ENCODE data around the gene GSTT2. TPM values are rescaled to one million over a fixed set of nuclear protein-coding genes. Genes with fewer than 3 reads are reported as not detected.
"Not testable (repeated sequence)": the region's sequence is repeated elsewhere in the genome, so short reads cannot be mapped to it uniquely, and the experiment has no call there.

The GSTT2 gene
- total RNA-seq, 1 donor from 2014 or later, result not detected

GRCh38 chr22:23956301-23956900, 23.5 kb upstream of the GSTT2 start:
- H3K9me3 Mint-ChIP-seq; H3K4me1 Mint-ChIP-seq (ENCODE audit: low read depth); H3K27me3 Mint-ChIP-seq (ENCODE audit: insufficient read depth); H3K36me3 Mint-ChIP-seq (ENCODE audit: low read depth); H3K4me3 Mint-ChIP-seq: not testable (repeated sequence)
- peak overlapping the region; percentile 36 for H3K27ac Mint-ChIP-seq
- intact Hi-C loops (cut with micrococcal nuclease), result loop anchor here (5.0 to 10.0 kb wide), 3 partner anchors 94 to 332 kb away; partner anchors contain the start of gene CHCHD10
- DNase-seq (ENCODE audit: low spot score), result peak; percentile 72

- H3K27me3 Mint-ChIP-seq (ENCODE audit: insufficient read depth); H3K4me1 Mint-ChIP-seq (ENCODE audit: low read depth); H3K9me3 Mint-ChIP-seq; H3K36me3 Mint-ChIP-seq (ENCODE audit: low read depth); DNase-seq (ENCODE audit: low spot score); H3K4me3 Mint-ChIP-seq; H3K27ac Mint-ChIP-seq; intact Hi-C loops (cut with micrococcal nuclease): not testable (repeated sequence)
Measured at GRCh38 chr22:23961084-23961771, 18.7 kb upstream of the GSTT2 start, which contains the start of gene GSTT2B. Gene GSTT2B, minus strand, starts transcription at chr22:23961195. Its CDS starts 64 bp downstream, at chr22:23961131.

- DNase-seq (ENCODE audit: low spot score); H3K27me3 Mint-ChIP-seq (ENCODE audit: insufficient read depth); H3K27ac Mint-ChIP-seq; intact Hi-C loops (cut with micrococcal nuclease); H3K9me3 Mint-ChIP-seq; H3K4me3 Mint-ChIP-seq: not testable (repeated sequence)
- H3K36me3 Mint-ChIP-seq (ENCODE audit: low read depth), result peaks cover 13% of the 10 kb centered on the region
- peaks cover 21% of the 10 kb centered on the region for H3K4me1 Mint-ChIP-seq (ENCODE audit: low read depth)
Measured at GRCh38 chr22:23966094-23966493, 13.8 kb upstream of the GSTT2 start.

GRCh38 chr22:23966568-23966967, 13.4 kb upstream of the GSTT2 start, which contains the start of gene DDTL:
Gene DDTL, plus strand, starts transcription at chr22:23966888. Its CDS starts 27 bp downstream, at chr22:23966915.
- H3K9me3 Mint-ChIP-seq; H3K27ac Mint-ChIP-seq; intact Hi-C loops (cut with micrococcal nuclease); H3K27me3 Mint-ChIP-seq (ENCODE audit: insufficient read depth); DNase-seq (ENCODE audit: low spot score); H3K4me3 Mint-ChIP-seq: not testable (repeated sequence)
- H3K4me1 Mint-ChIP-seq (ENCODE audit: low read depth), result peaks cover 25% of the 10 kb centered on the region
- H3K36me3 Mint-ChIP-seq (ENCODE audit: low read depth), result peaks cover 16% of the 10 kb centered on the region

- H3K27me3 Mint-ChIP-seq (ENCODE audit: insufficient read depth), result no peaks in the 10 kb centered on the region
- no peak for DNase-seq (ENCODE audit: low spot score)
- peaks cover 25% of the 10 kb centered on the region for H3K4me1 Mint-ChIP-seq (ENCODE audit: low read depth)
- intact Hi-C loops (cut with micrococcal nuclease), result no loop called here
- no peaks in the 10 kb centered on the region for H3K9me3 Mint-ChIP-seq
- H3K36me3 Mint-ChIP-seq (ENCODE audit: low read depth), result peaks cover 16% of the 10 kb centered on the region
- H3K4me3 Mint-ChIP-seq, result peak overlapping the region; percentile 74
- H3K27ac Mint-ChIP-seq, result peak overlapping the region; percentile 66
Measured at GRCh38 chr22:23969071-23969470, 10.9 kb upstream of the GSTT2 start.

- no peak for DNase-seq (ENCODE audit: low spot score)
- H3K27me3 Mint-ChIP-seq (ENCODE audit: insufficient read depth), result no peaks in the 10 kb centered on the region
- H3K36me3 Mint-ChIP-seq (ENCODE audit: low read depth), result peaks cover 16% of the 10 kb centered on the region
- intact Hi-C loops (cut with micrococcal nuclease), result no loop called here
- H3K9me3 Mint-ChIP-seq, result no peaks in the 10 kb centered on the region
- H3K4me1 Mint-ChIP-seq (ENCODE audit: low read depth), result peaks cover 25% of the 10 kb centered on the region
- H3K27ac Mint-ChIP-seq, result peak overlapping the region; percentile 21
- H3K4me3 Mint-ChIP-seq, result peak overlapping the region; percentile 2
Measured at GRCh38 chr22:23970201-23970641, 9.7 kb upstream of the GSTT2 start.

GRCh38 chr22:23970816-23971486, 9.0 kb upstream of the GSTT2 start:
- H3K4me3 Mint-ChIP-seq, result peak overlapping the region; percentile 2

GRCh38 chr22:23971927-23972326, 8.0 kb upstream of the GSTT2 start:
- Mint-ChIP-seq H3K4me1 (ENCODE audit: low read depth) (peaks cover 25% of the 10 kb centered on the region), H3K36me3 (ENCODE audit: low read depth) (peaks cover 16% of the 10 kb centered on the region), H3K4me3 (peak overlapping the region; percentile 51)
- intact Hi-C loops (cut with micrococcal nuclease); H3K27me3 Mint-ChIP-seq (ENCODE audit: insufficient read depth); H3K27ac Mint-ChIP-seq; H3K9me3 Mint-ChIP-seq; DNase-seq (ENCODE audit: low spot score): not testable (repeated sequence)

More at GRCh38 chr22:23970816-23971486, 9.0 kb upstream of the GSTT2 start:
- peaks cover 16% of the 10 kb centered on the region for H3K36me3 Mint-ChIP-seq (ENCODE audit: low read depth)
- H3K9me3 Mint-ChIP-seq, result no peaks in the 10 kb centered on the region
- DNase-seq (ENCODE audit: low spot score), result no peak
- H3K27ac Mint-ChIP-seq, result no peak overlapping the region
- peaks cover 25% of the 10 kb centered on the region for H3K4me1 Mint-ChIP-seq (ENCODE audit: low read depth)
- intact Hi-C loops (cut with micrococcal nuclease), result no loop called here
- H3K27me3 Mint-ChIP-seq (ENCODE audit: insufficient read depth), result no peaks in the 10 kb centered on the region

- H3K27ac Mint-ChIP-seq; H3K27me3 Mint-ChIP-seq (ENCODE audit: insufficient read depth); H3K4me3 Mint-ChIP-seq; intact Hi-C loops (cut with micrococcal nuclease); DNase-seq (ENCODE audit: low spot score); H3K9me3 Mint-ChIP-seq: not testable (repeated sequence)
- Mint-ChIP-seq H3K4me1 (ENCODE audit: low read depth) (peaks cover 20% of the 10 kb centered on the region), H3K36me3 (ENCODE audit: low read depth) (peaks cover 14% of the 10 kb centered on the region)
Measured at GRCh38 chr22:23974345-23974744, 5.6 kb upstream of the GSTT2 start, which contains the start of gene DDT. Gene DDT, minus strand, starts transcription at chr22:23974441. Its CDS starts 27 bp downstream, at chr22:23974414.

GRCh38 chr22:23974836-23975352, 5.0 kb upstream of the GSTT2 start:
- H3K27ac Mint-ChIP-seq; H3K27me3 Mint-ChIP-seq (ENCODE audit: insufficient read depth); intact Hi-C loops (cut with micrococcal nuclease); DNase-seq (ENCODE audit: low spot score); H3K4me3 Mint-ChIP-seq; H3K9me3 Mint-ChIP-seq: not testable (repeated sequence)
- H3K4me1 Mint-ChIP-seq (ENCODE audit: low read depth), result peaks cover 14% of the 10 kb centered on the region
- H3K36me3 Mint-ChIP-seq (ENCODE audit: low read depth), result peaks cover 12% of the 10 kb centered on the region

- intact Hi-C loops (cut with micrococcal nuclease); H3K9me3 Mint-ChIP-seq: not testable (repeated sequence)
Measured at GRCh38 chr22:23977304-23977703, 2.6 kb upstream of the GSTT2 start.

GRCh38 chr22:23980567-23980966, 633 bp downstream of the GSTT2 start:
- not testable (repeated sequence) for H3K27ac Mint-ChIP-seq; H3K4me3 Mint-ChIP-seq; DNase-seq (ENCODE audit: low spot score); H3K36me3 Mint-ChIP-seq (ENCODE audit: low read depth); H3K4me1 Mint-ChIP-seq (ENCODE audit: low read depth); H3K27me3 Mint-ChIP-seq (ENCODE audit: insufficient read depth); H3K9me3 Mint-ChIP-seq
- intact Hi-C loops (cut with micrococcal nuclease), result loop anchor here (5.0 kb wide), 3 partner anchors 177 to 547 kb away; no protein-coding TSS in a partner anchor

More at GRCh38 chr22:23977304-23977703, 2.6 kb upstream of the GSTT2 start:
- H3K27ac Mint-ChIP-seq; DNase-seq (ENCODE audit: low spot score); H3K4me3 Mint-ChIP-seq; H3K4me1 Mint-ChIP-seq (ENCODE audit: low read depth); H3K27me3 Mint-ChIP-seq (ENCODE audit: insufficient read depth); H3K36me3 Mint-ChIP-seq (ENCODE audit: low read depth): not testable (repeated sequence)
